Natural killer cell (primary cell): Measurements from ENCODE around the gene OCIAD2. TPM values are rescaled to one million over a fixed set of nuclear protein-coding genes. Genes with fewer than 3 reads are reported as not detected.
"Not testable (repeated sequence)": the region's sequence is repeated elsewhere in the genome, so short reads cannot be mapped to it uniquely, and the experiment has no call there.

Experiments used
- ATAC-seq, 3 donors: fragments of 150-1000 bp in 2 of 3; fragments of 200-7000 bp in 1 of 3; cut with Tn5 transposase; 1 replicate in 1 of 3; 2 replicates in 2 of 3; pipeline ENCODE4 v1.10.0; 2021; ENCODE audit warnings: mild to moderate bottlenecking in 2 of 3, moderate library complexity in 2 of 3
- DNase-seq, 2 donors: peaks; one replicate each; pipeline versions ENCODE4 v3.0.0 to v3.0.0-alpha.2; 2013 to 2021; ENCODE audit warnings: mixed read lengths in 1 of 2
- H3K27ac ChIP-seq: one replicate; pipeline ENCODE4 v1.5.1; 2013; ENCODE audit warnings: mild to moderate bottlenecking, low read length
- H3K27me3 ChIP-seq: one replicate; pipeline ENCODE4 v1.6.1; 2013; ENCODE audit warnings: low read length; ENCODE audit not compliant: control insufficient read depth, insufficient read depth
- H3K36me3 ChIP-seq: one replicate; pipeline ENCODE4 v1.6.1; 2013; ENCODE audit warnings: low read length; ENCODE audit not compliant: control insufficient read depth, insufficient read depth
- H3K4me1 ChIP-seq: one replicate; pipeline ENCODE4 v1.6.1; 2013; ENCODE audit warnings: low read length; ENCODE audit not compliant: control insufficient read depth, insufficient read depth
- H3K4me3 ChIP-seq: one replicate; pipeline ENCODE4 v1.5.1; 2013; ENCODE audit warnings: low read length
- H3K9me3 ChIP-seq: one replicate; pipeline ENCODE4 v1.6.1; 2013; ENCODE audit warnings: low read length; ENCODE audit not compliant: control insufficient read depth, insufficient read depth
- H3K27ac Mint-ChIP-seq, 2 donors: one replicate each; pipeline ENCODE4 v1.8.0; 2022; ENCODE audit warnings: mild to moderate bottlenecking in 2 of 2, mixed read lengths in 2 of 2, moderate library complexity in 1 of 2
- H3K27me3 Mint-ChIP-seq, 2 donors: one replicate each; pipeline ENCODE4 v1.8.0; 2022; ENCODE audit warnings: low read depth in 2 of 2, mixed read lengths in 2 of 2
- H3K36me3 Mint-ChIP-seq: one replicate; pipeline ENCODE4 v1.8.0; 2022; ENCODE audit warnings: mixed read lengths
- H3K4me1 Mint-ChIP-seq, 2 donors: one replicate each; pipeline ENCODE4 v1.8.0; 2022; ENCODE audit warnings: mixed read lengths in 2 of 2
- H3K4me3 Mint-ChIP-seq: one replicate; pipeline ENCODE4 v1.8.0; 2022; ENCODE audit warnings: mild to moderate bottlenecking, moderate library complexity, mixed read lengths
- H3K9me3 Mint-ChIP-seq, 2 donors: one replicate each; pipeline ENCODE4 v1.8.0; 2022; ENCODE audit warnings: mixed read lengths in 2 of 2
- WGBS: methylation state at CpG from one replicate; pipeline ENCODE4 v1.1.7; 2013; ENCODE audit warnings: missing lambda C conversion rate; ENCODE audit not compliant: insufficient coverage; 5-methylcytosine and 5-hydroxymethylcytosine counted together
- intact Hi-C: fragments of 100-400 bp; cut with micrococcal nuclease; formaldehyde crosslinking; loops from one replicate; pipeline ENCODE4 v1.14.2; 2022
- total RNA-seq, 4 donors: library from RNA; stranded (reverse); fragments of 120-200 nt in 1 of 4; gene quantifications; one replicate each; pipeline versions ENCODE4 v1.2.3 to v1.2.4, GENCODE V29; 2013 to 2022
- TF ChIP-seq, protein P1 (sequence below): fragments of 200-600 bp; IDR thresholded peaks from one replicate; pipeline ENCODE4 v1.8.0; 2022; ENCODE audit warnings: antibody characterized with exemption

The OCIAD2 gene
- total RNA-seq, 3 donors from 2014 or later (not counting 1 experiment from before 2014, with no cell fraction given), result 25.8 to 34.3 (median 26.1) TPM

DNA sequence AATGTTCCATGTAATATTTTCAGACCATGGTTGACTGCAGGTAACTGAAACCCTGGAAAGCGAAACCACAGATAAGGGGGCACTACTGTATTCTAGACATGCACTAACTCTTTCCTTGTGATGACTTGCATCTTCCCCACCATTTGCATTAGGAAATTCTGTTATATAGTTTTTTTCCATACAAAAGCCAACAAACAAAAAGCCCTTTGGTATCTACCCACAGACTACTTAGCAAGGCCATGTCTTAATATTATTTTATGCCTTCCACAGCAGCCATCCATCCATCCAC is 52.2 kb downstream of the OCIAD2 start:
- Mint-ChIP-seq H3K4me1 (no peaks in the 10 kb centered on the region), H3K27me3 (no peaks in the 10 kb centered on the region), H3K9me3 (no peaks in the 10 kb centered on the region), H3K36me3 (peaks cover 9% of the 10 kb centered on the region), H3K27ac (peak overlapping the region; percentile 6 to 35), H3K4me3 (no peak overlapping the region)
- WGBS, result 92% methylated on average over 1 of the region's 1 CpG
- Histone ChIP-seq H3K27ac (no peak overlapping the region), H3K4me1 (no peaks in the 10 kb centered on the region), H3K36me3 (peaks cover 53% of the 10 kb centered on the region), H3K27me3 (no peaks in the 10 kb centered on the region), H3K4me3 (no peak overlapping the region), H3K9me3 (no peaks in the 10 kb centered on the region)
- DNase-seq (no peak), ATAC-seq (no peak)
- intact Hi-C loops, result no loop called here
- TF ChIP-seq, protein P1, sequence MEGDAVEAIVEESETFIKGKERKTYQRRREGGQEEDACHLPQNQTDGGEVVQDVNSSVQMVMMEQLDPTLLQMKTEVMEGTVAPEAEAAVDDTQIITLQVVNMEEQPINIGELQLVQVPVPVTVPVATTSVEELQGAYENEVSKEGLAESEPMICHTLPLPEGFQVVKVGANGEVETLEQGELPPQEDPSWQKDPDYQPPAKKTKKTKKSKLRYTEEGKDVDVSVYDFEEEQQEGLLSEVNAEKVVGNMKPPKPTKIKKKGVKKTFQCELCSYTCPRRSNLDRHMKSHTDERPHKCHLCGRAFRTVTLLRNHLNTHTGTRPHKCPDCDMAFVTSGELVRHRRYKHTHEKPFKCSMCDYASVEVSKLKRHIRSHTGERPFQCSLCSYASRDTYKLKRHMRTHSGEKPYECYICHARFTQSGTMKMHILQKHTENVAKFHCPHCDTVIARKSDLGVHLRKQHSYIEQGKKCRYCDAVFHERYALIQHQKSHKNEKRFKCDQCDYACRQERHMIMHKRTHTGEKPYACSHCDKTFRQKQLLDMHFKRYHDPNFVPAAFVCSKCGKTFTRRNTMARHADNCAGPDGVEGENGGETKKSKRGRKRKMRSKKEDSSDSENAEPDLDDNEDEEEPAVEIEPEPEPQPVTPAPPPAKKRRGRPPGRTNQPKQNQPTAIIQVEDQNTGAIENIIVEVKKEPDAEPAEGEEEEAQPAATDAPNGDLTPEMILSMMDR, result no peak

DNA sequence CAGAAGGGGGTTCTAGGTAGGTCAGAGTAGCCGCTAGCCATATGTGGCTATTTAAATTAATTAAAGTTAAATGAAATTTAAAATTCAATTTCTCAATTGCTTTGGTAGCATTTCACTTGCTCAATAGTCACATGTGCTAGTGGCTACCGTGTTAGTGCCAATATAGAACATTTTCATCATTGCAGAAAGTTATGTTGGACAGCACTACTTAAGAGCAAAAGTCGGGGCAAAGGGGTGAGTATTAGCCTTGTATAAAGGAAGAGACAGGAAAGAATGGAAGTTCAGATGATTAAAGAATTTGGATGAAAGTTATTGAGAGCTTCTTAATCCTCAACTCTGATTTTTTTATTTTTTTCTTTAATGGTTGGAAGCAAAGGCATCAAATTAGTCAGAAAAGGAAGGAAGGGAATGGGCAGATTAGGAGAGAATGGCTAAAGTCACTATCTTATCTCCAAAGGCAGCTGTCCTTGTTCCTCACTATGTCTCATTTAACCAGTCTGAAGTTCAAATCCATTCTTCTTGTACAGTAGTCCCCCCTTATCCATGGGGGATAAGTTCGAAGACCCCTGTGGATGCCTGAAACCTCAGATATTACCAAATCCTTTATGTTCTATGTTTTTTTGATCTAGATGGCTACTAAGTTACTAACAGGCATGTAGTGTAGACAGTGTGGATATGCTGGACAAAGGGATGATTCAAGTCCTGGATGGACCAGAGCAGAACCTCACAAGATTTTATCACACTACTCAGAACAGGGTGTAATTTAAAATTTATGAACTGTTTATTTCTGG is 52.8 kb downstream of the OCIAD2 start:
- peaks cover 57% of the 10 kb centered on the region for H3K36me3 ChIP-seq
- Mint-ChIP-seq H3K27ac (peak overlapping the region in 1 of 2 donors; percentile 6), H3K4me1 (no peaks in the 10 kb centered on the region)

DNA sequence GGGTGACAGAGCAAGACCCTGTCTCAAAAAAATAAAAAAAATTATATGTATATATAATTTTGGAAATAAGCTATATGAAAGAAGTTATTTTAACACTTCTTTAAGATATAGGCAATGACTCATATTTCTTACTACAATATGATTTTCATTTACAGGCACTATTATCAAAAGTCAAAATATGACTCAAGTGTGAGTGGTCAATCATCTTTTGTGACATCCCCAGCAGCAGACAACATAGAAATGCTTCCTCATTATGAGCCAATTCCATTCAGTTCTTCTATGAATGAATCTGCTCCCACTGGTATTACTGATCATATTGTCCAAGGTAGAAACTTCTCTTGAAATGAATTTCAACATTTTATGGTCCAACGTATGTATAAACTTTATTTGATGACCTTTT is 54.9 kb downstream of the OCIAD2 start:
- Histone ChIP-seq H3K27ac (no peak overlapping the region), H3K36me3 (peaks cover 60% of the 10 kb centered on the region), H3K4me3 (no peak overlapping the region), H3K4me1 (no peaks in the 10 kb centered on the region), H3K9me3 (no peaks in the 10 kb centered on the region), H3K27me3 (no peaks in the 10 kb centered on the region)
- Mint-ChIP-seq H3K27me3 (no peaks in the 10 kb centered on the region), H3K27ac (peak overlapping the region in 1 of 2 donors; percentile 22), H3K9me3 (no peaks in the 10 kb centered on the region), H3K36me3 (peaks cover 17% of the 10 kb centered on the region), H3K4me3 (no peak overlapping the region), H3K4me1 (peaks cover 7 to 8% of the 10 kb centered on the region in 2 donors)
- DNase-seq (no peak), ATAC-seq (no peak)
- intact Hi-C loops, result no loop called here
- TF ChIP-seq, protein P1, result no peak
- WGBS, result 77% methylated on average over 1 of the region's 1 CpG

More for the DNA sequence above, 52.8 kb downstream of the OCIAD2 start:
- Histone ChIP-seq H3K27me3 (no peaks in the 10 kb centered on the region), H3K27ac (no peak overlapping the region), H3K4me3 (no peak overlapping the region), H3K9me3 (no peaks in the 10 kb centered on the region), H3K4me1 (no peaks in the 10 kb centered on the region)
- ATAC-seq (no peak), DNase-seq (no peak)
- intact Hi-C loops, result no loop called here
- 100% methylated on average over 2 of the region's 4 CpGs for WGBS
- no peak overlapping the region for H3K4me3 Mint-ChIP-seq
- H3K9me3 Mint-ChIP-seq, result no peaks in the 10 kb centered on the region
- H3K27me3 Mint-ChIP-seq, result no peaks in the 10 kb centered on the region
- TF ChIP-seq, protein P1, result no peak
- H3K36me3 Mint-ChIP-seq, result peaks cover 9% of the 10 kb centered on the region

DNA sequence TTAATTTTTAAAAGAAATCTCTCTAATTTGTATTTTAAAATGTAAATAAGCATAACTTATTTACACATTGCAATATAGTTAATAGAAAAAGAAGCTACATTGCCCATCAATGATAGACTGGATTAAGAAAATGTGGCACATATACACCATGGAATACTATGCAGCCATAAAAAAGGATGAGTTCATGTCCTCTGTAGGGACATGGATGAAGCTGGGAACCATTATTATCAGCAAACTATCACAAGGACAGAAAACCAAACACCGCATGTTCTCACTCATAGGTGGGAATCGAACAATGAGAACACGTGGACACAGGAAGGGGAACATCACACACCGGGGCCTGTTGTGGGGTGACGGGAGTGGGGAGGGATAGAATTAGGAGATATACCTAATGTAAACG is 57.8 kb downstream of the OCIAD2 start:
- H3K4me3 ChIP-seq, H3K27ac Mint-ChIP-seq, ATAC-seq, H3K27me3 ChIP-seq, H3K9me3 Mint-ChIP-seq, DNase-seq, H3K4me3 Mint-ChIP-seq, H3K27me3 Mint-ChIP-seq, H3K27ac ChIP-seq, H3K9me3 ChIP-seq, intact Hi-C loops, H3K4me1 ChIP-seq: not testable (repeated sequence)
- 100% methylated on average over 4 of the region's 6 CpGs for WGBS
- H3K36me3 ChIP-seq, result peaks cover 60% of the 10 kb centered on the region
- peaks cover 8 to 19% of the 10 kb centered on the region in 2 donors for H3K4me1 Mint-ChIP-seq
- H3K36me3 Mint-ChIP-seq, result peaks cover 17% of the 10 kb centered on the region
